Liver (tissue), 9 donors: Measurements from ENCODE around the gene APBA1. TPM values are rescaled to one million over a fixed set of nuclear protein-coding genes. Genes with fewer than 3 reads are reported as not detected.

Experiments used
- DNase-seq: peaks from one replicate; pipeline ENCODE4 v3.0.0-alpha.2; 2017; ENCODE audit warnings: low spot score
- H3K27ac ChIP-seq, 2 donors: one replicate each; pipeline ENCODE4 v1.7.0; 2013; ENCODE audit warnings: inconsistent platforms in 2 of 2, low read length in 2 of 2, control low read depth in 1 of 2, low read depth in 1 of 2, mild to moderate bottlenecking in 1 of 2
- H3K27me3 ChIP-seq, 4 donors: one replicate each; pipeline versions ENCODE4 v1.6.1 to v1.7.0; 2013; ENCODE audit warnings: low read length in 3 of 4, inconsistent platforms in 1 of 4, mild to moderate bottlenecking in 1 of 4, moderate library complexity in 1 of 4; ENCODE audit not compliant: control insufficient read depth in 4 of 4, insufficient read depth in 4 of 4
- H3K36me3 ChIP-seq, 4 donors: one replicate each; pipeline versions ENCODE4 v1.6.1 to v1.7.0; 2013; ENCODE audit warnings: low read length in 3 of 4, mild to moderate bottlenecking in 3 of 4, low read depth in 1 of 4, moderate library complexity in 1 of 4; ENCODE audit not compliant: control insufficient read depth in 4 of 4, insufficient read depth in 3 of 4
- H3K4me1 ChIP-seq, 4 donors: one replicate each; pipeline versions ENCODE4 v1.6.1 to v1.7.0; 2013; ENCODE audit warnings: low read length in 3 of 4, mild to moderate bottlenecking in 3 of 4, moderate library complexity in 1 of 4; ENCODE audit not compliant: control insufficient read depth in 4 of 4, insufficient read depth in 4 of 4
- H3K4me3 ChIP-seq, 3 donors: one replicate each; pipeline versions ENCODE4 v1.6.1 to v1.7.0; 2013; ENCODE audit warnings: low read length in 3 of 3, control low read depth in 1 of 3, low read depth in 1 of 3, mild to moderate bottlenecking in 1 of 3
- H3K9ac ChIP-seq, 2 donors: one replicate each; pipeline ENCODE4 v1.7.0; 2013; ENCODE audit warnings: low read length in 2 of 2, mild to moderate bottlenecking in 2 of 2, moderate library complexity in 2 of 2, control low read depth in 1 of 2, low read depth in 1 of 2
- H3K9me3 ChIP-seq, 4 donors: one replicate each; pipeline versions ENCODE4 v1.6.1 to v1.7.0; 2013; ENCODE audit warnings: low read length in 3 of 4; ENCODE audit not compliant: control insufficient read depth in 4 of 4
- ATF3 ChIP-seq: IDR thresholded peaks from 2 replicates; pipeline ENCODE4 v1.6.1; 2016; ENCODE audit warnings: antibody characterized with exemption
- CTCF ChIP-seq: fragments of 150-350 bp; IDR thresholded peaks from 2 replicates; pipeline ENCODE4 v1.5.1; 2017; ENCODE audit warnings: improper control_type of control experiment, low read depth, low read length; ENCODE audit not compliant: missing input control
- EGR1 ChIP-seq, 2 donors: IDR thresholded peaks; 2 replicates each; pipeline ENCODE4 v1.6.1; 2016 to 2018; ENCODE audit warnings: antibody characterized with exemption in 2 of 2, low read depth in 2 of 2
- FOXA1 ChIP-seq: IDR thresholded peaks from 2 replicates; pipeline ENCODE4 v1.6.1; 2016; ENCODE audit warnings: antibody characterized with exemption
- FOXA2 ChIP-seq: IDR thresholded peaks from 2 replicates; pipeline ENCODE4 v1.6.1; 2016; ENCODE audit warnings: antibody characterized with exemption
- GABPA ChIP-seq, 2 donors: IDR thresholded peaks in 1 of 2; conservative IDR thresholded peaks in 1 of 2; 2 replicates each; pipeline ENCODE4 v1.6.1; 2016; ENCODE audit warnings: antibody characterized with exemption in 2 of 2, mild to moderate bottlenecking in 1 of 2, moderate library complexity in 1 of 2
- HNF4A ChIP-seq, 2 donors: conservative IDR thresholded peaks; 2 replicates each; pipeline ENCODE4 v1.6.1; 2016; ENCODE audit warnings: antibody characterized with exemption in 2 of 2, mild to moderate bottlenecking in 2 of 2
- HNF4G ChIP-seq: IDR thresholded peaks from 2 replicates; pipeline ENCODE4 v1.6.1; 2016; ENCODE audit warnings: antibody characterized with exemption
- JUND ChIP-seq, 2 donors: IDR thresholded peaks; 2 replicates each; pipeline ENCODE4 v1.6.1; 2016; ENCODE audit warnings: antibody characterized with exemption in 2 of 2
- MAX ChIP-seq: IDR thresholded peaks from 2 replicates; pipeline ENCODE4 v1.6.1; 2016; ENCODE audit warnings: antibody characterized with exemption
- NR2F2 ChIP-seq: IDR thresholded peaks from 2 replicates; pipeline ENCODE4 v1.6.1; 2016; ENCODE audit warnings: antibody characterized with exemption
- RAD21 ChIP-seq, 2 donors: IDR thresholded peaks; 2 replicates each; pipeline ENCODE4 v1.6.1; 2016; ENCODE audit warnings: antibody characterized with exemption in 2 of 2, mild to moderate bottlenecking in 2 of 2
- REST ChIP-seq: IDR thresholded peaks from 2 replicates; pipeline ENCODE4 v1.6.1; 2016; ENCODE audit warnings: antibody characterized with exemption, mild to moderate bottlenecking
- RXRA ChIP-seq, 2 donors: IDR thresholded peaks; 2 replicates each; pipeline ENCODE4 v1.6.1; 2017 to 2018; ENCODE audit warnings: antibody characterized with exemption in 2 of 2, mild to moderate bottlenecking in 1 of 2
- SP1 ChIP-seq: IDR thresholded peaks from 2 replicates; pipeline ENCODE4 v1.6.1; 2018; ENCODE audit warnings: antibody characterized with exemption, mild to moderate bottlenecking
- TAF1 ChIP-seq: conservative IDR thresholded peaks from 2 replicates; pipeline ENCODE4 v1.6.1; 2016; ENCODE audit warnings: antibody characterized with exemption, mild to moderate bottlenecking
- YY1 ChIP-seq: IDR thresholded peaks from 2 replicates; pipeline ENCODE4 v1.6.1; 2016; ENCODE audit warnings: antibody characterized with exemption, mild to moderate bottlenecking
- ZBTB33 ChIP-seq: IDR thresholded peaks from 2 replicates; pipeline ENCODE4 v1.6.1; 2016; ENCODE audit warnings: antibody characterized with exemption
- WGBS: extraction: QIAGEN DNeasy Blood & Tissue Kit; methylation state at CpG from one replicate; pipeline ENCODE4 v1.1.7; 2013; 5-methylcytosine and 5-hydroxymethylcytosine counted together
- polyA plus RNA-seq, 2 donors: library from polyadenylated mRNA; stranded (reverse) in 1 of 2; unstranded in 1 of 2; fragments of 200-250 nt in 1 of 2; fragments of >200 nt in 1 of 2; fragmentation: Nextera tagmentation in 1 of 2; extraction: Ambion mirVana in 1 of 2; gene quantifications; one replicate each; pipeline versions ENCODE4 v1.2.1 to v1.2.3, GENCODE V29; 2013 to 2015
- total RNA-seq, 2 donors: library from RNA; depleted of rRNA; stranded (reverse); fragments of >200 nt; gene quantifications; one replicate each; pipeline ENCODE4 v1.2.3, GENCODE V29; 2014
- donor health status: healthy.
- donor health status: healthy.
- donor health status: healthy.
- donor health status: healthy.
- donor health status: healthy.

The APBA1 gene
- total and polyA plus RNA-seq, 4 donors = 2.8 to 19.0 (median 6.1) TPM

- TF ChIP-seq SP1 (no peak), EGR1 (IDR thresholded peaks at IDR 0.05; ENCODE audit: low read depth in 2 of 2) (no peak), ATF3 (no peak), REST (no peak), NR2F2 (no peak), HNF4A (conservative IDR thresholded peaks at IDR 0.05) (no peak), ZBTB33 (no peak), CTCF (no peak), RXRA (IDR thresholded peaks at IDR 0.05) (no peak), FOXA2 (no peak), FOXA1 (no peak), MAX (no peak), GABPA (IDR thresholded peaks at IDR 0.05 in 1 of 2, conservative IDR thresholded peaks at IDR 0.05 in 1 of 2) (no peak), YY1 (no peak), RAD21 (IDR thresholded peaks at IDR 0.05) (no peak), TAF1 (no peak), HNF4G (no peak), JUND (IDR thresholded peaks at IDR 0.05) (no peak)
- no peak for DNase-seq
- H3K9ac ChIP-seq = no peak overlapping the region
- WGBS = 83% methylated on average over 7 of the region's 7 CpGs
- H3K4me3 ChIP-seq = no peak overlapping the region
- no peaks in the 10 kb centered on the region for H3K36me3 ChIP-seq
- H3K27ac ChIP-seq = no peak overlapping the region
- no peaks in the 10 kb centered on the region for H3K27me3 ChIP-seq
- H3K9me3 ChIP-seq = no peaks in the 10 kb centered on the region
- H3K4me1 ChIP-seq = peaks cover 0 to 12% (median 7%) of the 10 kb centered on the region in 4 donors
Observed at GRCh38 chr9:69476797-69477196, 195.4 kb downstream of the APBA1 start.
